ENCODE results near the gene ASCC1.

DNA sequence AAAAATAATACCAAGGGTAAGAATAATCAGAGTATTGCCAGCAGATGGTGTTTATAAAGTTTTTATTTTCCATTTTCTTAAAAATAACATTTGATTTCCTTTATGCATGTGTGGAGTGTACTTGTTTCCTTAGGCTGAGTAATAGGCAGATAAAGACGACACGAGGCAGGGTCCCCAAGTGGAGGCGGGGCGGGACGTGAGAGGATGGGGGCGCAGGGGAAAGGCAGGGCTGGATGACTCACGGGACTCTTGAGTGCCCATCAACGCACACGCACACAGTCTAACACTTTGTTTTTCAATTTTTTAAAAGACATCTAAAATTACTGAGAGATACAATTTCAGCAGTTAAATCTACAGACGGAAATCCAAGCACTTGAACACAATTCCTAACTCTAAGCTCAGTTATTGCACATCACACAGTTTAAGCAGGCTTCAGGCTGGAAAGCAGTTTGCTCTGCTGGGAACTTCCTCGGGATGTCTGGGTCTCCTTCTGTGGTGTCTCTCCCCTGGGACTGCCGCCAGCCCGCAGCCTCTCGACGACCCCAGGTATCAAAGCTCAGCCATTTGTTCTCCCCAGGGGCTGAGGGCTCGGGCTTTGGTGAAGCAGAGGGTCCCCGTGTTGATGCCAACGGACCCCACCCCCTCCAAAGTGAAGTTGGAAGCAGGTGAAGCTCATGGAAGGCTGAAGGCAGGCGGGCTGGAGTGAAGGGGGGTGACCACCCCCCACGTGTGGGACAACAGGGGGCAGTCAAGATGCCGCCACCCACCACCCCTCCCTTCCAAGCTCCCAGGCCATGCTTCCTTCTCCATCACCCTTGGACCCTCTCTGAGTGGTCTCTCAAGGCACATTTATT, 156.9 kb downstream of the ASCC1 start:
- TF ChIP-seq, protein P1, sequence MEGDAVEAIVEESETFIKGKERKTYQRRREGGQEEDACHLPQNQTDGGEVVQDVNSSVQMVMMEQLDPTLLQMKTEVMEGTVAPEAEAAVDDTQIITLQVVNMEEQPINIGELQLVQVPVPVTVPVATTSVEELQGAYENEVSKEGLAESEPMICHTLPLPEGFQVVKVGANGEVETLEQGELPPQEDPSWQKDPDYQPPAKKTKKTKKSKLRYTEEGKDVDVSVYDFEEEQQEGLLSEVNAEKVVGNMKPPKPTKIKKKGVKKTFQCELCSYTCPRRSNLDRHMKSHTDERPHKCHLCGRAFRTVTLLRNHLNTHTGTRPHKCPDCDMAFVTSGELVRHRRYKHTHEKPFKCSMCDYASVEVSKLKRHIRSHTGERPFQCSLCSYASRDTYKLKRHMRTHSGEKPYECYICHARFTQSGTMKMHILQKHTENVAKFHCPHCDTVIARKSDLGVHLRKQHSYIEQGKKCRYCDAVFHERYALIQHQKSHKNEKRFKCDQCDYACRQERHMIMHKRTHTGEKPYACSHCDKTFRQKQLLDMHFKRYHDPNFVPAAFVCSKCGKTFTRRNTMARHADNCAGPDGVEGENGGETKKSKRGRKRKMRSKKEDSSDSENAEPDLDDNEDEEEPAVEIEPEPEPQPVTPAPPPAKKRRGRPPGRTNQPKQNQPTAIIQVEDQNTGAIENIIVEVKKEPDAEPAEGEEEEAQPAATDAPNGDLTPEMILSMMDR (optimal IDR thresholded peaks at IDR 0.05 in 1 of 3, IDR thresholded peaks at IDR 0.05 in 1 of 3, conservative IDR thresholded peaks at IDR 0.05 in 1 of 3; ENCODE audit: extremely low read depth in 1 of 3, insufficient read depth in 2 of 3, low read length in 3 of 3), result no peak
- no peak for TF ChIP-seq EZH2 (IDR thresholded peaks at IDR 0.05; ENCODE audit: low read length)

All from keratinocyte (primary cell).